SH-SY5Y (cell line): ENCODE data around the gene HYOU1.

Experiments used
- GATA2 ChIP-seq: IDR thresholded peaks from 2 replicates; pipeline ENCODE4 v1.6.1; 2011; ENCODE audit warnings: mild to moderate bottlenecking, low read depth, low read length
- GATA3 ChIP-seq: IDR thresholded peaks from 2 replicates; pipeline ENCODE4 v1.6.1; 2011; ENCODE audit warnings: low read depth, mild to moderate bottlenecking, low read length, moderate library complexity

HYOU1 gene

GRCh38 chr11:119091966-119092879, 35.2 kb upstream of the HYOU1 start:
- TF ChIP-seq GATA3 (no peak), GATA2 (no peak)

GRCh38 chr11:119091178-119091577, 34.2 kb upstream of the HYOU1 start:
- TF ChIP-seq GATA2 = no peak

- TF ChIP-seq GATA2 (no peak), GATA3 (no peak)
These were observed 32.3 kb upstream of the HYOU1 start for GRCh38 chr11:119089319-119089718.

- no peak for TF ChIP-seq GATA2
- TF ChIP-seq GATA3 = no peak
These were observed 31.4 kb upstream of the HYOU1 start for GRCh38 chr11:119088406-119088805.

- TF ChIP-seq GATA3 = no peak
- no peak for TF ChIP-seq GATA2
These were observed 30.8 kb upstream of the HYOU1 start for GRCh38 chr11:119087747-119088241.

GRCh38 chr11:119087123-119087522, 30.1 kb upstream of the HYOU1 start:
- no peak for TF ChIP-seq GATA2

GRCh38 chr11:119085437-119085847, 28.4 kb upstream of the HYOU1 start:
- 0 out of 2 replicates have a peak, but pooled peaks have one; percentile 27 for TF ChIP-seq GATA2
- no peak for TF ChIP-seq GATA3

GRCh38 chr11:119084663-119085436, 27.8 kb upstream of the HYOU1 start, which contains the start of gene HMBS:
HMBS (plus strand) TSS chr11:119084881; CDS start chr11:119085034, 153 bp downstream.
- TF ChIP-seq GATA2 (no peak), GATA3 (no peak)

GRCh38 chr11:119081682-119082260, 24.8 kb upstream of the HYOU1 start:
- TF ChIP-seq GATA2 = no peak
- TF ChIP-seq GATA3 = no peak

GRCh38 chr11:119078675-119079420, 21.8 kb upstream of the HYOU1 start:
- TF ChIP-seq GATA2 (no peak), GATA3 (no peak)

- TF ChIP-seq GATA2 = no peak
These were observed 20.8 kb upstream of the HYOU1 start for GRCh38 chr11:119077839-119078238.

- TF ChIP-seq GATA2 = no peak
These were observed 10.6 kb upstream of the HYOU1 start, which contains the start of gene VPS11 for GRCh38 chr11:119067371-119068222. VPS11 (plus strand) TSS chr11:119067818; CDS start chr11:119067824, 6 bp downstream.

- TF ChIP-seq GATA3 = no peak
- peak; percentile 62 for TF ChIP-seq GATA2
These were observed 8.4 kb upstream of the HYOU1 start for GRCh38 chr11:119065369-119065768.
